HepG2 (cell line): ENCODE data around the gene KLF17. TPM values are rescaled to one million over a fixed set of nuclear protein-coding genes. Genes with fewer than 3 reads are reported as not detected.

Source experiments
- ATAC-seq: fragments of 200-7000 bp; cut with Tn5 transposase; 3 replicates; pipeline ENCODE4 v1.9.1; 2020; ENCODE audit warnings: mild to moderate bottlenecking, moderate library complexity
- BruUV-seq: library from RNA; stranded (reverse); fragments of 400-500 nt; replicated peaks from 2 replicates; lab custom pipeline; 2021; lab: Mats Ljungman, UMichigan
- CTCF ChIA-PET: fragments of 300-600 bp; formaldehyde crosslinking; extraction: SDS; loops from one replicate; lab custom pipeline; 2021; ENCODE audit warnings: low total read pairs, inconsistent platforms, low intra/inter-chr PET ratio; lab: Yijun Ruan, JAX
- POLR2A ChIA-PET: fragments of 350-600 bp; sonication (Branson Sonifier 250); formaldehyde crosslinking; loops from one replicate; lab custom pipeline; 2020; ENCODE audit warnings: antibody characterized with exemption, inconsistent platforms; lab: Yijun Ruan, JAX
- DNase-seq: peaks from one replicate; pipeline ENCODE4 v3.0.0-alpha.2; 2015; ENCODE audit warnings: low spot score
- FAIRE-seq: peaks from 3 replicates; lab custom pipeline; 2011; peaks lifted over from hg19 to GRCh38; lab: Jason Lieb, UNC
- H2AFZ ChIP-seq: one replicate; pipeline ENCODE4 v1.6.1; 2011; ENCODE audit warnings: low read length, inconsistent platforms
- H3K27ac ChIP-seq: fragments of 300-600 bp; 3 replicates; pipeline ENCODE4 v1.8.0; 2011; ENCODE audit warnings: mixed run types, mild to moderate bottlenecking, mixed read lengths, low read length, inconsistent platforms; ENCODE audit not compliant: insufficient read depth; ENCODE audit errors: extremely low read length
- H3K27me3 ChIP-seq, 2 experiments: fragments of 200-600 bp in 1 of 2; 2 replicates in 1 of 2; 3 replicates in 1 of 2; pipeline versions ENCODE4 v1.6.0 to v1.8.0; 2011; ENCODE audit warnings: low read length in 2 of 2, mild to moderate bottlenecking in 2 of 2, moderate library complexity in 2 of 2, inconsistent platforms in 1 of 2; ENCODE audit not compliant: insufficient read depth in 2 of 2, control insufficient read depth in 1 of 2
- H3K36me3 ChIP-seq, 2 experiments: fragments of 200-600 bp in 1 of 2; replicated peaks in 1 of 2; 2 replicates in 1 of 2; 3 replicates in 1 of 2; pipeline versions ENCODE4 v1.5.1 to v1.8.0; 2011; ENCODE audit warnings: low read length in 2 of 2, inconsistent platforms in 1 of 2; ENCODE audit not compliant: insufficient read depth in 2 of 2, control insufficient read depth in 1 of 2
- H3K4me1 ChIP-seq: 2 replicates; pipeline ENCODE4 v1.5.1; 2012; ENCODE audit warnings: low read length, inconsistent platforms; ENCODE audit not compliant: insufficient read depth
- H3K4me2 ChIP-seq: 2 replicates; pipeline ENCODE4 v1.6.0; 2011; ENCODE audit warnings: low read depth, low read length, inconsistent platforms
- H3K4me3 ChIP-seq, 3 experiments: fragments of 200-600 bp in 1 of 3; sonication (generic), shearing (Covaris generic) in 1 of 3; replicated peaks in 1 of 3; 2 replicates each; pipeline ENCODE4 v1.5.1; 2011 to 2016; ENCODE audit warnings: low read length in 3 of 3, inconsistent platforms in 2 of 3, low read depth in 2 of 3, mild to moderate bottlenecking in 2 of 3, control low read depth in 1 of 3, mixed read lengths in 1 of 3; ENCODE audit not compliant: insufficient read depth in 1 of 3
- H3K79me2 ChIP-seq: one replicate; pipeline ENCODE4 v1.6.1; 2011; ENCODE audit warnings: low read length, inconsistent platforms; ENCODE audit not compliant: insufficient read depth
- H3K9ac ChIP-seq: 2 replicates; pipeline ENCODE4 v1.6.0; 2011; ENCODE audit warnings: mild to moderate bottlenecking, low read depth, low read length, inconsistent platforms; ENCODE audit not compliant: insufficient read depth
- H3K9me3 ChIP-seq: 2 replicates; pipeline ENCODE4 v1.5.1; 2012; ENCODE audit warnings: mild to moderate bottlenecking, low read length
- H4K20me1 ChIP-seq: 2 replicates; pipeline ENCODE4 v1.6.0; 2011; ENCODE audit warnings: inconsistent platforms, mild to moderate bottlenecking, low read length, moderate library complexity; ENCODE audit not compliant: insufficient read depth
- EZH2 ChIP-seq: conservative IDR thresholded peaks from 2 replicates; pipeline ENCODE4 v1.6.1; 2012; ENCODE audit warnings: mild to moderate bottlenecking, low read depth, low read length, moderate library complexity
- KLF11 ChIP-seq: IDR thresholded peaks from 2 replicates; pipeline ENCODE4 v1.6.1; 2016; ENCODE audit warnings: missing compliant biosample characterization
- RELA ChIP-seq: sonication (generic); formaldehyde crosslinking; IDR thresholded peaks from 2 replicates; pipeline ENCODE4 v1.4.0; 2020; ENCODE audit warnings: missing genetic modification reagents
- ZMYM4 ChIP-seq: sonication (generic); formaldehyde crosslinking; IDR thresholded peaks from 2 replicates; pipeline ENCODE4 v1.8.1; 2023; ENCODE audit warnings: mild to moderate bottlenecking, missing genetic modification reagents
- ZNF136 ChIP-seq: sonication (generic); formaldehyde crosslinking; IDR thresholded peaks from 2 replicates; pipeline ENCODE4 v1.8.1; 2022; ENCODE audit warnings: low read depth, mild to moderate bottlenecking, moderate library complexity, missing genetic modification reagents
- ZNF451 ChIP-seq: sonication (generic); formaldehyde crosslinking; IDR thresholded peaks from 2 replicates; pipeline ENCODE4 v1.5.0; 2020; ENCODE audit warnings: mild to moderate bottlenecking, missing genetic modification reagents
- ZNF549 ChIP-seq: sonication (generic); formaldehyde crosslinking; IDR thresholded peaks from 2 replicates; pipeline ENCODE4 v1.5.0; 2020; ENCODE audit warnings: missing genetic modification reagents
- ZNF552 ChIP-seq: sonication (generic); formaldehyde crosslinking; IDR thresholded peaks from 2 replicates; pipeline ENCODE4 v1.9.0; 2022; ENCODE audit warnings: missing genetic modification reagents, mild to moderate bottlenecking, borderline replicate concordance
- WGBS: methylation state at CpG from one replicate; pipeline ENCODE4 v1.1.6; 2017; ENCODE audit warnings: low lambda C conversion rate; 5-methylcytosine and 5-hydroxymethylcytosine counted together
- in situ Hi-C: cut with HindIII; loops from 2 replicates; pipeline ENCODE4 v1.10.0; 2017; ENCODE audit warnings: low pct_unique_long_range_greater_than_20kb; ENCODE audit not compliant: extremely low pct_ligation_motif_present
- intact Hi-C: fragments of 100-400 bp; cut with micrococcal nuclease; formaldehyde crosslinking; loops from one replicate; pipeline ENCODE4 v1.10.0; 2022; ENCODE audit not compliant: unreplicated experiment
- polyA plus RNA-seq, 8 experiments: library from polyadenylated mRNA; depleted of rRNA in 3 of 8; stranded (reverse) in 7 of 8; unstranded in 1 of 8; fragments of >200 nt; fragmentation: Illumina TruSeq in 4 of 8; extraction: Trizol in 4 of 8; gene quantifications; 2 replicates each; pipeline versions ENCODE4 v1.2.1 to v1.2.3, GENCODE V29; 2011 to 2016; ENCODE audit warnings: low read depth in 4 of 8, missing spikeins in 1 of 8, mixed read lengths in 1 of 8; ENCODE audit not compliant: insufficient read depth in 1 of 8
- total RNA-seq, 5 experiments: library from RNA; depleted of rRNA; stranded (reverse); fragments of >200 nt; fragmentation: Illumina TruSeq; extraction: Trizol; gene quantifications; 2 replicates each; pipeline ENCODE4 v1.2.3, GENCODE V29; 2016; ENCODE audit warnings: low read depth in 1 of 5
- TF ChIP-seq, protein P1 (sequence below): sonication (generic); formaldehyde crosslinking; IDR thresholded peaks from 2 replicates; pipeline ENCODE4 v1.4.0; 2020; ENCODE audit warnings: missing genetic modification reagents
- TF ChIP-seq, protein P2 (sequence below): sonication (generic); formaldehyde crosslinking; IDR thresholded peaks from 2 replicates; pipeline ENCODE4 v1.8.0; 2023; ENCODE audit warnings: mild to moderate bottlenecking, missing genetic modification reagents
- TF ChIP-seq, protein P3 (sequence below): IDR thresholded peaks from 2 replicates; pipeline ENCODE4 v1.6.1; 2018; ENCODE audit warnings: missing genetic modification reagents
- TF ChIP-seq, protein P4 (sequence below): sonication (generic); formaldehyde crosslinking; IDR thresholded peaks from 2 replicates; pipeline ENCODE4 v1.4.0; 2020; ENCODE audit warnings: missing genetic modification reagents
- TF ChIP-seq, protein P5 (sequence below): sonication (generic); formaldehyde crosslinking; IDR thresholded peaks from 2 replicates; pipeline ENCODE4 v1.4.0; 2020; ENCODE audit warnings: missing genetic modification reagents, borderline replicate concordance

Gene KLF17
- total and polyA plus RNA-seq, 2 of the 13 experiments (the other 11 are each of a cell fraction or from before 2014, with no cell fraction given), result not detected

DNA sequence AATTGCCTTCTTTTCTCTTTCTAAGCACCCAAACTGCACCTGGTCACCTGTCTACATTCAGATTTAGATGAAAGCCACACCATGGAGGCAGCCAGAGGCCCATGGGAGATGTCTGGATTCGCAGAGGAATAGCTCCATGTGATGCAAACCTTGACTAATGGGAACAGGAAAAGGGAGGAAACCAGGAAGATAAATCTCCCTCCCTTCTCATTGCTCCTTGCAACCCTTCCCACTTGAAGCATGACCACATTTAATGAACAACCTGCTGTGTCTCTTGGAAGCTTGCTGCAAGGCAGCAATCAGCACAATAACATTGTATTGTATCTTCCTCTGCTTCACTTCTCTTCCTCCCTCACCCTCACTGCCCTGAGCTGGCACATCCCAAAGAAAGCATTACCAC lies 42.6 kb upstream of the KLF17 start:
- Histone ChIP-seq H3K79me2 (no peaks in the 10 kb centered on the region), H3K9me3 (no peaks in the 10 kb centered on the region), H3K4me3 (no peak overlapping the region), H3K4me1 (no peaks in the 10 kb centered on the region), H3K27ac (no peak overlapping the region), H4K20me1 (no peaks in the 10 kb centered on the region), H3K4me2 (no peak overlapping the region), H3K36me3 (no peaks in the 10 kb centered on the region), H3K9ac (no peak overlapping the region), H2AFZ (no peak overlapping the region), H3K27me3 (peaks cover 0 to 15% of the 10 kb centered on the region in 2 experiments; a peak in 3 of 5 replicates)
- FAIRE-seq (no peak), ATAC-seq (no peak), DNase-seq (no peak)
- WGBS, result 0% methylated on average over 1 of the region's 1 CpG
- intact Hi-C loops, result no loop called here
- CTCF ChIA-PET, result no interaction called here
- POLR2A ChIA-PET, result no interaction called here
- in situ Hi-C loops, result no loop called here
- no TSS peak for BruUV-seq
- TF ChIP-seq ZNF136 (CRISPR knock-in tag), result no peak
- TF ChIP-seq EZH2, result no peak
- no peak for TF ChIP-seq ZNF451
- no peak for TF ChIP-seq ZNF549
- TF ChIP-seq ZNF552, result no peak
- TF ChIP-seq KLF11 (CRISPR knock-in tag), result no peak
- TF ChIP-seq, protein P1, sequence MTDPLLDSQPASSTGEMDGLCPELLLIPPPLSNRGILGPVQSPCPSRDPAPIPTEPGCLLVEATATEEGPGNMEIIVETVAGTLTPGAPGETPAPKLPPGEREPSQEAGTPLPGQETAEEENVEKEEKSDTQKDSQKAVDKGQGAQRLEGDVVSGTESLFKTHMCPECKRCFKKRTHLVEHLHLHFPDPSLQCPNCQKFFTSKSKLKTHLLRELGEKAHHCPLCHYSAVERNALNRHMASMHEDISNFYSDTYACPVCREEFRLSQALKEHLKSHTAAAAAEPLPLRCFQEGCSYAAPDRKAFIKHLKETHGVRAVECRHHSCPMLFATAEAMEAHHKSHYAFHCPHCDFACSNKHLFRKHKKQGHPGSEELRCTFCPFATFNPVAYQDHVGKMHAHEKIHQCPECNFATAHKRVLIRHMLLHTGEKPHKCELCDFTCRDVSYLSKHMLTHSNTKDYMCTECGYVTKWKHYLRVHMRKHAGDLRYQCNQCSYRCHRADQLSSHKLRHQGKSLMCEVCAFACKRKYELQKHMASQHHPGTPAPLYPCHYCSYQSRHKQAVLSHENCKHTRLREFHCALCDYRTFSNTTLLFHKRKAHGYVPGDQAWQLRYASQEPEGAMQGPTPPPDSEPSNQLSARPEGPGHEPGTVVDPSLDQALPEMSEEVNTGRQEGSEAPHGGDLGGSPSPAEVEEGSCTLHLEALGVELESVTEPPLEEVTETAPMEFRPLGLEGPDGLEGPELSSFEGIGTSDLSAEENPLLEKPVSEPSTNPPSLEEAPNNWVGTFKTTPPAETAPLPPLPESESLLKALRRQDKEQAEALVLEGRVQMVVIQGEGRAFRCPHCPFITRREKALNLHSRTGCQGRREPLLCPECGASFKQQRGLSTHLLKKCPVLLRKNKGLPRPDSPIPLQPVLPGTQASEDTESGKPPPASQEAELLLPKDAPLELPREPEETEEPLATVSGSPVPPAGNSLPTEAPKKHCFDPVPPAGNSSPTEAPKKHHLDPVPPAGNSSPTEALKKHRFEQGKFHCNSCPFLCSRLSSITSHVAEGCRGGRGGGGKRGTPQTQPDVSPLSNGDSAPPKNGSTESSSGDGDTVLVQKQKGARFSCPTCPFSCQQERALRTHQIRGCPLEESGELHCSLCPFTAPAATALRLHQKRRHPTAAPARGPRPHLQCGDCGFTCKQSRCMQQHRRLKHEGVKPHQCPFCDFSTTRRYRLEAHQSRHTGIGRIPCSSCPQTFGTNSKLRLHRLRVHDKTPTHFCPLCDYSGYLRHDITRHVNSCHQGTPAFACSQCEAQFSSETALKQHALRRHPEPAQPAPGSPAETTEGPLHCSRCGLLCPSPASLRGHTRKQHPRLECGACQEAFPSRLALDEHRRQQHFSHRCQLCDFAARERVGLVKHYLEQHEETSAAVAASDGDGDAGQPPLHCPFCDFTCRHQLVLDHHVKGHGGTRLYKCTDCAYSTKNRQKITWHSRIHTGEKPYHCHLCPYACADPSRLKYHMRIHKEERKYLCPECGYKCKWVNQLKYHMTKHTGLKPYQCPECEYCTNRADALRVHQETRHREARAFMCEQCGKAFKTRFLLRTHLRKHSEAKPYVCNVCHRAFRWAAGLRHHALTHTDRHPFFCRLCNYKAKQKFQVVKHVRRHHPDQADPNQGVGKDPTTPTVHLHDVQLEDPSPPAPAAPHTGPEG (CRISPR knock-in tag), result no peak
- TF ChIP-seq, protein P2, sequence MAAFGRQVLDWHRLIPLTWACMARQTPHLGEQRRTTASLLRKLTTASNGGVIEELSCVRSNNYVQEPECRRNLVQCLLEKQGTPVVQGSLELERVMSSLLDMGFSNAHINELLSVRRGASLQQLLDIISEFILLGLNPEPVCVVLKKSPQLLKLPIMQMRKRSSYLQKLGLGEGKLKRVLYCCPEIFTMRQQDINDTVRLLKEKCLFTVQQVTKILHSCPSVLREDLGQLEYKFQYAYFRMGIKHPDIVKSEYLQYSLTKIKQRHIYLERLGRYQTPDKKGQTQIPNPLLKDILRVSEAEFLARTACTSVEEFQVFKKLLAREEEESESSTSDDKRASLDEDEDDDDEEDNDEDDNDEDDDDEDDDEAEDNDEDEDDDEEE, result no peak
- no peak for TF ChIP-seq ZMYM4 (CRISPR knock-in tag)
- TF ChIP-seq, protein P3, sequence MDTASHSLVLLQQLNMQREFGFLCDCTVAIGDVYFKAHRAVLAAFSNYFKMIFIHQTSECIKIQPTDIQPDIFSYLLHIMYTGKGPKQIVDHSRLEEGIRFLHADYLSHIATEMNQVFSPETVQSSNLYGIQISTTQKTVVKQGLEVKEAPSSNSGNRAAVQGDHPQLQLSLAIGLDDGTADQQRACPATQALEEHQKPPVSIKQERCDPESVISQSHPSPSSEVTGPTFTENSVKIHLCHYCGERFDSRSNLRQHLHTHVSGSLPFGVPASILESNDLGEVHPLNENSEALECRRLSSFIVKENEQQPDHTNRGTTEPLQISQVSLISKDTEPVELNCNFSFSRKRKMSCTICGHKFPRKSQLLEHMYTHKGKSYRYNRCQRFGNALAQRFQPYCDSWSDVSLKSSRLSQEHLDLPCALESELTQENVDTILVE (CRISPR knock-in tag), result no peak
- TF ChIP-seq, protein P4, sequence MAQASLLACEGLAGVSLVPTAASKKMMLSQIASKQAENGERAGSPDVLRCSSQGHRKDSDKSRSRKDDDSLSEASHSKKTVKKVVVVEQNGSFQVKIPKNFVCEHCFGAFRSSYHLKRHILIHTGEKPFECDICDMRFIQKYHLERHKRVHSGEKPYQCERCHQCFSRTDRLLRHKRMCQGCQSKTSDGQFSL, result no peak
- TF ChIP-seq RELA (CRISPR knock-in tag), result no peak
- TF ChIP-seq, protein P5, sequence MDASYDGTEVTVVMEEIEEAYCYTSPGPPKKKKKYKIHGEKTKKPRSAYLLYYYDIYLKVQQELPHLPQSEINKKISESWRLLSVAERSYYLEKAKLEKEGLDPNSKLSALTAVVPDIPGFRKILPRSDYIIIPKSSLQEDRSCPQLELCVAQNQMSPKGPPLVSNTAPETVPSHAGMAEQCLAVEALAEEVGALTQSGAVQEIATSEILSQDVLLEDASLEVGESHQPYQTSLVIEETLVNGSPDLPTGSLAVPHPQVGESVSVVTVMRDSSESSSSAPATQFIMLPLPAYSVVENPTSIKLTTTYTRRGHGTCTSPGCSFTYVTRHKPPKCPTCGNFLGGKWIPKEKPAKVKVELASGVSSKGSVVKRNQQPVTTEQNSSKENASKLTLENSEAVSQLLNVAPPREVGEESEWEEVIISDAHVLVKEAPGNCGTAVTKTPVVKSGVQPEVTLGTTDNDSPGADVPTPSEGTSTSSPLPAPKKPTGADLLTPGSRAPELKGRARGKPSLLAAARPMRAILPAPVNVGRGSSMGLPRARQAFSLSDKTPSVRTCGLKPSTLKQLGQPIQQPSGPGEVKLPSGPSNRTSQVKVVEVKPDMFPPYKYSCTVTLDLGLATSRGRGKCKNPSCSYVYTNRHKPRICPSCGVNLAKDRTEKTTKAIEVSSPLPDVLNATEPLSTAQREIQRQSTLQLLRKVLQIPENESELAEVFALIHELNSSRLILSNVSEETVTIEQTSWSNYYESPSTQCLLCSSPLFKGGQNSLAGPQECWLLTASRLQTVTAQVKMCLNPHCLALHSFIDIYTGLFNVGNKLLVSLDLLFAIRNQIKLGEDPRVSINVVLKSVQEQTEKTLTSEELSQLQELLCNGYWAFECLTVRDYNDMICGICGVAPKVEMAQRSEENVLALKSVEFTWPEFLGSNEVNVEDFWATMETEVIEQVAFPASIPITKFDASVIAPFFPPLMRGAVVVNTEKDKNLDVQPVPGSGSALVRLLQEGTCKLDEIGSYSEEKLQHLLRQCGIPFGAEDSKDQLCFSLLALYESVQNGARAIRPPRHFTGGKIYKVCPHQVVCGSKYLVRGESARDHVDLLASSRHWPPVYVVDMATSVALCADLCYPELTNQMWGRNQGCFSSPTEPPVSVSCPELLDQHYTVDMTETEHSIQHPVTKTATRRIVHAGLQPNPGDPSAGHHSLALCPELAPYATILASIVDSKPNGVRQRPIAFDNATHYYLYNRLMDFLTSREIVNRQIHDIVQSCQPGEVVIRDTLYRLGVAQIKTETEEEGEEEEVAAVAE, result no peak
